G401 (cell line): ENCODE data around the gene DOK3. TPM values are rescaled to one million over a fixed set of nuclear protein-coding genes. Genes with fewer than 3 reads are reported as not detected.

ENCODE experiments used
- DNase-seq: peaks from one replicate; pipeline ENCODE4 v3.0.0-alpha.2; 2015; ENCODE audit warnings: low spot score
- in situ Hi-C: cut with HindIII; loops from 2 replicates; pipeline ENCODE4 v1.10.0; 2016; ENCODE audit warnings: low sequenced_read_pairs, mixed read lengths
- total RNA-seq: library from RNA; depleted of rRNA; stranded (reverse); fragments of >200 nt; shearing (Covaris generic); gene quantifications from 2 replicates; pipeline ENCODE4 v1.2.3, GENCODE V29; 2014

The DOK3 gene
- total RNA-seq, 1 experiment from 2014 or later, result 0.85 TPM

DNA sequence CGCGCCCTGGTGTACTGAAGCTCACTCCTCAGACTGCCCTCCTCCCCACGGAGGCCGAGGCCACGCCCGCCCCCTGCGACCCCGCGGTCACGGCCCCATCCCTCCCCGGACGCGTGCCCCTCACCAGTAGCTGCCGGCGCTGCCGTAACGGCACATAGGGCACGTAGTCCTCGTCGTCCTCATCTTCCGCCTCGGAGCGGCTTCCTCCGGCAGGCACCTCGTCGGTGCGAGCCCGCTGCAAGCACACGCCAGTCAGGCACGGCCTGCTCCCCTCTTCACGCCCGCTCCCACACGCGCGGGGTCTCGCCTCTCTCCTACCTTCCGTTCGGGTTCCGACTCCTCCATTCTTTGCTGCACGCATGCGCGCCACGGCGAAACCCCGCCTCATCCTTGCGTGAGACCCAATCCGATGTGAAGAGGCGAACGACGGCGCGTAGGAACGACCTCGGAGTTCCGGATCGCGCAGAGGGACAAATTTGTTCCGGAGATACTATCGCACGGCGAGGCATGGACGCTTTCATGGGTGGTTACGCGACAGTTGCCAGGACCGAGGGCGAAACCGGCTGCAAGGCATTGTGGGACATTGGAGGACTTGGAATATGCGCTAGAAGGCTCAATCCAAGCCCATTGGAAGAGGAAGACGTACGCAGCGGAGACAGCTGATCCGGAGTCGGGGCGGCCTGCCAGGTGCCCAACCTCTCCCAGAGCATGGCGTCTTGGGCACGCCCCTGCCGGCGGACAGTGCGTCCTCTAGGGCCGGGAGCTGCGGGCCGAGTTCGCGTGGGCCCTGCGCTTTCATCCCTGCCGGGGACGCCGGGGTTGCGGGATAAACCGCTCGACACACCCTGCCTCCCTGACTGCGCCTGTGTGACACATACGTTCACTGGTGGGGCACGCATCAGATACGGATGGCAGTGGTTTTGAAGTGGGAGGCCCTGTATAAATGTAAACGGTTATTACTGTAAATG is 7.3 kb upstream of the DOK3 start, which contains the start of gene DDX41:
Gene DDX41 (minus strand): TSS at position 361 of the 968 bp plus-strand sequence. CDS start 16 bp downstream, at position 345.
- peak; percentile 98 for DNase-seq
- in situ Hi-C loops, result no loop called here

DNA sequence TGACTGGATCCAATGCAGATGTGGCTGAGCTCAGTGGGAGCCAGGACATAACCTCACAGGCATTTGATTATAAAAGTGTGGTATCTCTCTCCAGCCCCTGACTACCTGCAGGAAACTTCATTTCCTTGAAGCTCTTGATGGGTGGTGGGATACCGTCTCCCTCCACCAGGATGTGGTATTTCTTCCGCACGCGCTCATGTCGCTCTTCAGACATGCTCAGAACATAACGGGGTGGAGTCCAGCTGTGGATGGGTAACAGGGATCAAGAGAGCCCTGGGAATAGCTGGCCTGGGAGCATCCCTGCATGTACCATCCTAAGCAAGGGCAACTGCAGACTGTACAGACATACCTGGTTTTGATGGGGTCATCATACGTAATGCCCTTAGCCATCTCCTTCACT is 6.0 kb upstream of the DOK3 start:
- DNase-seq, result no peak
- in situ Hi-C loops, result no loop called here

DNA sequence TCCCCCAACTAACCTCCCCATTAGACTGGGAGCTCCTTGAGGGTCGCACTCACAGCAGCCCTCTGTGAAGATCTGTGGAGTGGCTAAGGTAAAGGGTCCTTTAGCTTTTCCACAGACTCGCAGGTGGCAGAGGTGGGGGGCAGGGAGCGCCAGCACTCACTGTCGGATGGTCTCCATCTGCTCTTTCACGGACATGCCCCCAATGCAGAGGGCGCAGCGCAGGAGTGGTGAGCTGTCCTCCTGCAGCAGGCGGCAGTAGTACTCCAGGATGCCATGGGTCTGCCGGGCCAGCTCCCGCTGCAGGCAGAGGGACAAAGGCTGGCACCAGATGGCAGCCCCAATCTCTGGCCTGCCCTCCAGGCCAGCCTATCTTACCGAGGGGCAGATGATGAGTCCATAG is 4.9 kb upstream of the DOK3 start:
- in situ Hi-C loops, result no loop called here
- DNase-seq, result no peak

DNA sequence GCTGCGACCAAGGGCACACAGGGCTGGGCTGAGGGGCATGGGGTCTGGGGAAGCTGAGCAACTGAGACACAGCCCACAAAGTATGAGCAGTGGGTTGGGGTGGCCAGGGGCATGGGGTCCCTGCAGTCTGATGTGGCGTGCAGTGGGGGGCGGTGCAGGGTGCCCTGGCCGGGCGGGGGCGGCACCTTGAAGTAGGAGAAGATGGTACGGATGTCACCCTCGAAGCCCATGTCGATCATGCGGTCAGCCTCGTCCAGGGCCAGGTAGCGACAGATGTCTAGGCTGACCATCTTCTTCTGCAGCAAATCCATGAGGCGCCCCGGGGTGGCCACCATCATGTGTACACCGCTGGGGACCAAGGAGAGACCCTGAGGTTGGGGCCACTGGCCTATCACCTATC is 3.9 kb upstream of the DOK3 start:
- in situ Hi-C loops, result no loop called here
- DNase-seq, result no peak

DNA sequence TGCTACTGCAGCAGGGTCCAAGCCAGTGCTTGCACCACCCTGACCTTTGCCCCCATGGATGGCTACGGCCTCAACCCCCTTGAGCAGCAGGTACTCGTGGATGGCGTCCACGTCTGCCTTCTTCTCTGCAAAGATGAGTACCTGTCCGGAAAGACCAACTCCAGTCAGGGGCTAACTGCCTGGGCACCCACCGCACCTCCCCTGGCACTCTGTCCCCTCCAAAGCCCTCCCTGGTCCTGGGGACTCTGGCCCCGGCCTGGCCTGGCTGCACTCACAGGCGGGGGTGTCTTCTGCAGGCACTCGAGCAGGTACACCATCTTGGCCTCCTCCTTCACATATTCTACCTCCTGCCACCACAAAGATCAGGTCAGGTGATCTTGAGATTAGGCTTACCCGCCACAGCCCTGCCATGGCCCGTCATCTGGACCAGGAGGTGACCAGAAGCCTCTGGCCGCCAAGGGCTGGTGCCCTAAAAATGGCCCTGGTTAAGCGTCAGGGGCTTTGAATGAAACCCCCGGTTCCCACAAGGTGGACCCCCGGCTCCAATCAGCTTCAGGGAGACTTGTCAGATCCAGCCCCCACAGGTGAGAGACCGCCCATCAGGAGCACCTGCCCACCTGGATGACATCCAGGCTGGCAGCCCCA is 3.2 kb upstream of the DOK3 start:
- no peak for DNase-seq
- in situ Hi-C loops, result no loop called here

DNA sequence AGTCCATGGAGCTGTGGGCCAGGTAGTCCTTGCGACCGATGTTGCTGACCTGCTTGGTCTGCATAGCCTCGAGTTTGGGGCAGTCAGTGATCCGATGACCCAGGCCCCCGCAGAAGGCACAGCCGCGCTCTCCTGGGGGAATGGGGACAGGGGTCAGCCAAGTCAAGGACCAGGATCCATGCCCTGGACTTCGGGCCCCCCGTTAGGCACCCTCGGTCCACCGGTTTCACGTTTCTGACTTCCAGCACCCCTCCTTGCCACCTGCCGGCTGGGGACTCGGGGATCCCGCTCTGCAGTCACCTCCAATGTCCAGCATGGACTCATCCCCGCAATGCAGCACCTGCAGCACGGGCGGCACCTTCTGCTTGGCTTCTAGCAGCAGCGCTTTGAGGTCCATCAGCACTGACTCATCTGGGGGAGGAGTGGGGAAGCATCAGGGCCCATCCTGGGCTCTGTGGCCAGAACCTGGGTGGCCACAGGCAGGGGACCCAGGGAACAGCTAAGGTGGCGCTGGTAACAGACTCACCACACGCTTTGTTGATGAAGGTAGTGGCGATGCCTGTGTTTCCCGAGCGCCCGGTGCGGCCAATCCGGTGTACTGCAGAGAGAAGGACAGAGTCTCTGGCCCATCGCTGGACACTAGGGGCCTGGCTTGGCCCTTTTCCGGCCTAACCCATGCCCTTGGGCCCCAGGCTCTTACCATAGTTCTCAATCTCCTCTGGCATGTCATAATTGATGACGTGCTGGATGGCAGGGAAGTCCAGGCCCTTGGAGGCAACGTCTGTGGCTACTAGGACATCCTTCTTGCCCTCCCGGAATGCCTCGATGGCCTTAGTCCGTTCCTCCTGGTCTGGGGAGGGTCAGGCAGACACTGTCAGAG is 2.4 kb upstream of the DOK3 start:
- in situ Hi-C loops, result no loop called here
- no peak for DNase-seq

DNA sequence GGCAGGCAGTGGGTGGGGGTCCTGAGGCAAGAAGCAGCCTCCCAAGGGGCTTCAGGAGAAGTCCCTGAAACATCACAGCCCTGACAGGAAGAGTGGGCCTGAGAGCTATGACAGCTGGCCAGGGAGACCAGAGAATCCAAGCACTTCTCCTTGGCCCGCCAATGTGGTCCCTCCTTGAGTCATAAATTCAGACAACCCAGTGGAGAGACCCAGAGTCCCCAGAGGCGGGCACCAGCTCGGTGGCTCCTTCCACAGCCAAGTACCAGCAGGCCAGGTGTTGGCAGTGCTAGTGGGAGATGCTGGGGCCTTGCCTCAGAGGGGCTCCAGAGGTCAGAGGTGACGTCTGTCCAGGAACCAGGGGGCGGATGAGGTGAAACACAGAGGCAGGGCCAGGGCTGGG is 1.6 kb upstream of the DOK3 start:
- in situ Hi-C loops, result no loop called here
- no peak for DNase-seq

DNA sequence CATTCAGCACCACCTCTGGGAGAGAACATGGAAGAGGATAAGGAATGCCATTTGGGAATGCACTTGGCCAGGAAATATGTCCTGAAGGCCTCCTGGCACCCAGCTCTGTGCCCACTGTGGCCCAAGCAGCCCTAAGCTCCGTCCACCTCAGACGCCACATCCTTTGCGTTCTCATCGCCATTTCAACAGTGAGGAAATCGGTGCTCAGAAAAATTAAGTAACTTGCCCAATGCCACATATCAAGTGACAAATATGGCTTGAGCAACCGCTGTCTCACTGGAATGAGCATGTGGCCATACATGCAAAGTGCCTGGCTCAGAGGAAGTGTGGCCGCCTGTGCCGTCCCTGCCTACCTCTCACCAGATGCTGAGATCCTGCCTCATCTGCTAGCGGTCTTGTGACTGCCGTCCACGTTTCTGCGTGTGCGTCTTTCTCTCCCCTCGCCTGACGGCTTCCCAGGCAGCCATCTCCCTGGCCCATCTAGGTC is 984 bp upstream of the DOK3 start:
- in situ Hi-C loops, result no loop called here
- DNase-seq, result no peak

DNA sequence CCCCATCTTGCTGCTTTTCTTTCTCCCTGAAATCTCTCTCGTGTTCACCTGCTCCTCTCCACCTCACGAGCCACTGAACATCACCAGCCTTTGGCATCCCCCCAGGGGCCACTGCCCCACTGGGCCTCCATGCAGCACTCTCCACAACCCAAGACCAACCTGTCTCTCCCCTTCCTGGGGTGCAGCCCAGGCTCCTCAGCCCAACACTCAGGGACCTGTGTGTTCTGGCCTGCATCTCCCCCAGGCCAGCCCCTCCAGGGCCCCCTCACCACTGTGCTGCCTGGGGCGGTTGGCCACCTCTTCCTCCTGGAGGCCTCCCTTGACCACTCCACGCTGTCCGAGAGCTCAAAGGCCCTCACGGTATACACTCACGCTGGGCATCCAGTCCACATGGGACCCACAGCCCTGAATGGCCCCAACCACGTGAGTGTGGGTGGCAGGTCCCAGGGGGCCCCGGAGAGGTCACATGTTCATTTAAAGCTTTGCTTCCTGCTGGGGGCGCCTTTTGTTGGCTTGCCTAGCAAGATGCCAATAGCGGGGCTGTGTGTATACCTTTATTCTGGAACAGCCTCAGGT is 453 bp upstream of the DOK3 start:
- in situ Hi-C loops, result no loop called here
- DNase-seq, result no peak

DNA sequence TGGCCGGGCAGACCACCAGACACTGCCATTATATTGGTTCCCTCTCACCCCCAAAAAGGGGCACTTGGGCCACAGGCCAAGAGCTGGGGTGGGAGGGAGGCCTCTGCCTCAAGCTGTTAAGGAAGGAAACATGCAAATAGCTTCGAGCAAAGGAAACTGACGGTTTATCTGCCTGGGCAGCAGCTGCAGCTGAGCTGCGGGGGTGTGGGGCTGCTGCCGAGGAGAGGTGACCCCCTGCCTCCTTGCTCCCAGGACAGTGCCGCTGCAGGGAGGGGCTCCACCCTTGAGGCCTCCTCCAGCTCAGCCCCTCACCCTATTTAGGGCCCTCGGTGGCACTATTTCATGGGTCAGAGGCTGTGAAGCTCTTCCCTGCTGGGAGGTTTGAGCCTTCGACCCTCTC is 789 bp downstream of the DOK3 start:
- in situ Hi-C loops, result no loop called here
- DNase-seq, result no peak

DNA sequence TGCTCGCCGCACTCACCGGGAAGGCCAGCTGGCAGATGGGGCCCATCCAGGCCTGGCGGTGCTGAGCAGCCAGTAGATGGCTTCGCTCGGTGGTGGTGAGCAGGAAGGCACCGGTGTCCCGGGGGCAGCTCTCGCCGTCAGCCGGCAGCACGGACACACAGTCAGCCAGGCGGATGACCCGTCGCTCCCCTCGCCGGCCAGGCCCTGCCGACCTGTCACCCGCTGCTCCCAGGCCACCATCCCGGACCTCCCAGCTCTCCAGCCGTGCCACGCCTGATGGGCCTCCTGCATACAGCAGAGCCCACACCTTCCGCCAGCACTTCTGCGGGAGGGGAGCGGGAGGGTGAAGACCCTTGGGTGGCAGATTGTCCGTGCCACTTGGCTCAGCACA is 1.4 kb downstream of the DOK3 start:
- no peak for DNase-seq
- in situ Hi-C loops, result no loop called here

DNA sequence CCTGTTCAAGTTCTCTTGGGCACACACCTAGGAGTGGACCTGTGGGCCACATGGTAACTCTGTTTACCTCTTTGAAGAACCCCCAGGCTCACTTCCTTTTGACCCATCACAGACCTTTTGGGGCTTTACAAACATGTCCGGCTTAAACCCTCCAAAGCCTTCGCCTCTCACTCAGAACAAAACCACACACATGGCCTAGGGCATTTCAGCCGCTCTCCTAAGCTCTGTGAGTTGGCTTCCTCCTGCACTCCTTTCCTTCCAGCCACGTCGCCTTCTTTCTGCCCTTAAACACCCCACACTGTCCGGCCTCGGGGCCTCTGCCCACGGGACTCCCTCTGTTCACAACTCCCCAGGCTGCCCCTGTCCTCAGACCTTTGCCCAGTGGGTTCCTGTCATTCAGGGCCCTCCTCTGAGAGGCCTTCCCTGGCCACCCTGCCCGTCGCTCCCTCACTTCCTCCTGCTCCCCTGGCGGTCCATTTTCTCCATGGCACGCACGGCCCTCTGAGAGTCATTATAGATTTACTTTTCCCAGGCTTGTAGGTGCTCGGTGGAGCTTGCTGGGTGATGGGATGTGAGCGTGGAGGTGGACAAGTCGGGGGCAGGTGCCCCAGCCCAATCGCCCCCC is 1.9 kb downstream of the DOK3 start:
- DNase-seq, result no peak
- in situ Hi-C loops, result no loop called here

DNA sequence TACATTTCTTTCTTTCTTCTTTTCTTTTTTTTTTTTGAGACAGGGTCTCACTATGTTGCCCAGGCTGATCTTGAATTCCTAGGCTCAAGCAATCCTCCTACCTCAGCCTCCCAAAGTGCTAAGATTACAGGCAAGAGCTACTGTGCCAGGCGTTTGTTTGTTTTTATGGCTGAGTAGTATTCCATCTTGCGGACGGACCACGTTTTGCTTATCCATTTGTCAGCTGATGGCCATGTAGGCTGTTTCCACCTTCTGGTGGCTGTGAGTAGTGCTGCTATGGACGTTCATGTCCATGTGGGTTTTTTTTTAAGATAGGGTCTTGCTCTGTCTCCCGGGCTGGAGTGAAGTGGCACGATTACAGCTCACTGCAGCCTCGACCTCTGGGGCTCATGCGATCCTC is 2.5 kb downstream of the DOK3 start:
- no peak for DNase-seq
- in situ Hi-C loops, result no loop called here

DNA sequence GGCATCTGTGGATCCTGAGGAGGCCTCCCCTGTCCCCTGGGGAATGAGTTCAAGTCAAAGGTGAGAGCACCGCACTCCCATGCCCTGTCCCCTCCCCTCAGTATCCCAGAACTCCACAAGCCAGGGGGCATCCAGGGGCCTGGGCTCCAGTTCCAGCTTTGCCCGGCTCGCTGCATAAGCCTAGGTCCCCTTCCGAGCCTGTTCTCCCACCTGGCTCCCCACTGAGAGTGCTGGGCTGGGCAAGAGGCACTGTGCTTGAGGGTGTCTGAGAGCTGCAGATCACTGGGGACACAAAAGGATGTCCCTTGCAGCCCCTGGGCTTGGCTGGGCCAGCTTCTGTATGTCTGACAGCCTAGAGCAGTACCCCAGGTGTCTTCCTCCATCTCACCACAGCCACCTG is 4.6 kb downstream of the DOK3 start:
- in situ Hi-C loops, result no loop called here
- no peak for DNase-seq

DNA sequence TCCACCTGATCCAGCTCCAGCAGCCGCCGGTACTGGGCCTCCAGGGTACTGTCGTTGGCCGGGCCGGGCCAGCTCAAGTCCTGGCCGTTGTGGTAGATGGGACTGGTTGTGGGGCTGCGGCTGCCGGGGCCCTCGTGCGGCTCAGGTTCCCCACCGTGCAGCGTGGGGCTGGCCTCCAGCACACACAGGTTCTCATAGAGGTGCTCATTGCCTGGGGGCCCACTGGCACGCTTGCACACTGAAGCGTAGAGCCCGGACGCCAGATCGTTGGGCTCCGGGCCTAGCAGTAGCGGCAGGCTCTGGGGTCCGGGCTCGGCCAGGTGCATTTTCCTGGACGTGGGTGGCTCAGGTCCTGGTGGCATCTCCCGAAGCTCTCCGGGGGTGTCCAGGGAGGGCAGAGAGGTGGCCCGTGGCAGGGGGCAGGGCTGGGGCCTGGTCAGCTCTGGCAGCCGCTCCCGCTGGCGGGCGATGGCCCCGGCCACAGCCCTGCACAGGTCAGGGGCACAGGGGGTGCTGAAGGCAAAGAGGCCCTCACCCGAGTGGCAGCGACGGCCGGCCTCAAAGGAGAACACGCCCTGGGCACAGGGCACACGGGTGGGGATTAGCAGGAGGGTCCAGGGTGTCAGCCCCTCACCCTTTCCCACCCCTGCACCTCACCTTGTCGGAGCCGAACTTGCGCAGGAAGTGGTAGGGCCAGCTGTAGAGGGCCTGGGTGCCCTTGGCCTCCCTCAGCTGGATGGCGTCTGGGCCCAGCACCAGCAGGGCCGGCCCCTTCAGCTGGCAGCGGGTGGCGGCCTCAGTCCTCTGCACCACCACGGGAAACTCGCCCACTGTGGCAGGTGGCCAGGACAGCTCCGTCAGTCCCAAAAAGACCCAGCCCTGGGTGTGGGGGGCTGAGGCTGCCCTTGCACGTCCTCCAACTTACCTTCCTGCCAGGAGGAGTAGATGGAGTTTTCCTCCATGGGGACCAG is 5.3 kb downstream of the DOK3 start:
- DNase-seq, result no peak
- in situ Hi-C loops, result no loop called here

DNA sequence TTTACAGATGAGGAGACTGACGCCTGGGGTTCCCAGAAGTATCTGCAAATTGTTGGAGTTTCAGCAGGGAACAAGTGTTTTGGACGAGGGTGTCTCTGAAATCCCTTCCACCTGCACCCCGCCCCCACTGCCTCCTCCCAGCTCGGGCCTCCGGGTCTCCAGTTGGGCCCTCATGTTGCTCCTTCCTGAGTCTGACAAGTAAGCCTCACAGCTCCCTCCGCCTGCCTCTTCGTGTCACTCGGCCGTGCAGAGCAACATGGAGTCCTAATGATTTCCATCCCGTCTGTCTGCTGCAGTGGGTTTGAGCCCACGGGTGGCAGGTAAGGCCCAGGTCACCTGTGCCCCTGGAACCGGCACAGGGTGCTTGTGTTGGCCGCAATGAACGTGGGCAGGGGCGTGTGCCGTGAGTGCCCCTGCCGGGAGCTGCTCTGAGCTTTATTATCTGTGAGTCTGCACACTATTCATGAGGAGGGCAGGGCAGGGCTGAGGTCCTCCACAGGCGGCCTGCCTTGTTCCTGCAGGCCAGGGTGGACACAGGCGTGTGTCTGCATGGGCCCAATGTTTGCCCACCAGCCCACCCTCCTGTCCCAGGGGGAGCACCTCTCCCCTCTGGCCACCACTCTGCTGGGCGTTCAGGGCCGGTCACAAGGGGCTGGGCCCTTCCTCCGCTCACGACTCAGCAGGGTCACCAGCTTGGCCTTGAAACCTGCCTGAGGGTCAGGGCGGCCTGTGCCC is 6.1 kb downstream of the DOK3 start:
- DNase-seq, result no peak
- in situ Hi-C loops, result no loop called here

DNA sequence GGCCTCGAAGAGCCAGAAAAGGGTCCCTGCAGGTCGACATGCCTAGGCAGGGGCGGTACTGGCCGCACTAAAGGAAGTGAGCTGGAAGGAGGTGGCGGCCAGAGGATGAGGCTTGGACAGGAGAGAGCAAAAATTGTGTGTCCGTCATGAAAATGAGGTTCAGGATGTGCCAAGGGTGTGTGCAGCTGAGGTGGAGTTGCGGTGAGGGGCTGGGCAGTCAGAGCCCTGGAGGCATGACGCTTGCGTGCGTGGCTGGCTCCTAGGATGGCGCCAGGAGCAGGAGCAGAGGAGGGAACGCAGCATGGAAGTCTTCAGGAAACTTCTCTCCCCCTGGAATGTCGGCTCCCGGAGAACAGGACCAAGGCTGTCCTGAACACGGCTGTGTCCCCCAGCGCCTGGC is 6.7 kb downstream of the DOK3 start:
- in situ Hi-C loops, result no loop called here

More for the DNA sequence above, 6.7 kb downstream of the DOK3 start:
- DNase-seq, result no peak
